PC-9 (cell line): Measurements from ENCODE around the gene CNTN4. TPM values are rescaled to one million over a fixed set of nuclear protein-coding genes. Genes with fewer than 3 reads are reported as not detected.

Experiments used
- BruUV-seq: library from RNA; stranded (reverse); fragments of 400-500 nt; replicated peaks from 2 replicates; lab custom pipeline; 2021; lab: Mats Ljungman, UMichigan
- CTCF ChIA-PET: fragments of 300-600 bp; sonication (Branson Sonifier 250); formaldehyde crosslinking; loops from one replicate; lab custom pipeline; 2022; ENCODE audit warnings: antibody characterized with exemption; lab: Charles Lee
- POLR2A ChIA-PET: fragments of 300-600 bp; sonication (Branson Sonifier 250); formaldehyde crosslinking; loops from one replicate; lab custom pipeline; 2022; ENCODE audit warnings: antibody characterized with exemption; ENCODE audit not compliant: unreplicated experiment; lab: Charles Lee
- DNase-seq, 2 experiments: peaks; one replicate each; pipeline versions ENCODE4 v3.0.0 to v3.0.0-alpha.2; 2015 to 2022; ENCODE audit warnings: mixed read lengths in 1 of 2
- H2AFZ ChIP-seq: fragments of 200-600 bp; sonication (generic); 2 replicates; pipeline ENCODE4 v1.8.1; 2017; ENCODE audit warnings: antibody characterized with exemption
- H3F3A ChIP-seq: fragments of 200-600 bp; sonication (generic); 2 replicates; pipeline ENCODE4 v1.8.1; 2017; ENCODE audit warnings: antibody characterized with exemption, mild to moderate bottlenecking, low read depth; ENCODE audit not compliant: insufficient read depth
- H3K27ac ChIP-seq: fragments of 200-600 bp; sonication (generic); 2 replicates; pipeline ENCODE4 v1.6.1; 2016; ENCODE audit warnings: mixed run types
- H3K27me3 ChIP-seq: fragments of 200-600 bp; sonication (generic); 2 replicates; pipeline ENCODE4 v1.6.1; 2016; ENCODE audit warnings: low read depth, mixed run types; ENCODE audit not compliant: insufficient read depth
- H3K36me3 ChIP-seq: fragments of 200-600 bp; sonication (generic); 2 replicates; pipeline ENCODE4 v1.6.1; 2016; ENCODE audit warnings: low read depth, mixed run types
- H3K4me1 ChIP-seq: fragments of 200-600 bp; sonication (generic); replicated peaks from 2 replicates; pipeline ENCODE4 v1.6.1; 2016; ENCODE audit warnings: mixed run types; ENCODE audit not compliant: insufficient read depth
- H3K4me2 ChIP-seq: fragments of 200-600 bp; sonication (generic); 2 replicates; pipeline ENCODE4 v1.6.1; 2017; ENCODE audit warnings: mixed run types
- H3K4me3 ChIP-seq: fragments of 200-600 bp; sonication (generic); 2 replicates; pipeline ENCODE4 v1.6.1; 2016; ENCODE audit warnings: mixed run types
- H3K79me2 ChIP-seq: fragments of 200-600 bp; sonication (generic); 2 replicates; pipeline ENCODE4 v1.6.1; 2017; ENCODE audit warnings: low read depth, mixed run types
- H3K9me2 ChIP-seq: fragments of 200-600 bp; sonication (generic); 2 replicates; pipeline ENCODE4 v1.8.1; 2017; ENCODE audit warnings: mild to moderate bottlenecking; ENCODE audit not compliant: insufficient read depth
- H3K9me3 ChIP-seq: fragments of 200-600 bp; sonication (generic); 2 replicates; pipeline ENCODE4 v1.8.1; 2016; ENCODE audit warnings: low read depth; ENCODE audit not compliant: insufficient read depth
- H4K20me1 ChIP-seq: fragments of 200-600 bp; sonication (generic); 2 replicates; pipeline ENCODE4 v1.8.1; 2017; ENCODE audit not compliant: insufficient read depth
- CTCF ChIP-seq: fragments of 200-600 bp; sonication (generic); conservative IDR thresholded peaks from 2 replicates; pipeline ENCODE4 v1.6.1; 2017; ENCODE audit warnings: mixed run types, antibody characterized with exemption, mild to moderate bottlenecking, moderate library complexity
- EZH2 ChIP-seq: fragments of 200-600 bp; sonication (generic); IDR thresholded peaks from 2 replicates; pipeline ENCODE4 v1.8.0; 2017; ENCODE audit warnings: antibody characterized with exemption, low read depth
- intact Hi-C: fragments of 100-400 bp; cut with micrococcal nuclease; formaldehyde crosslinking; loops from one replicate; pipeline ENCODE4 v1.10.0; 2022; ENCODE audit not compliant: unreplicated experiment
- total RNA-seq: library from RNA; stranded (reverse); gene quantifications from 2 replicates; pipeline ENCODE4 v1.2.3, GENCODE V29; 2021

The CNTN4 gene
- total RNA-seq, 1 experiment from 2014 or later, result not detected

DNA sequence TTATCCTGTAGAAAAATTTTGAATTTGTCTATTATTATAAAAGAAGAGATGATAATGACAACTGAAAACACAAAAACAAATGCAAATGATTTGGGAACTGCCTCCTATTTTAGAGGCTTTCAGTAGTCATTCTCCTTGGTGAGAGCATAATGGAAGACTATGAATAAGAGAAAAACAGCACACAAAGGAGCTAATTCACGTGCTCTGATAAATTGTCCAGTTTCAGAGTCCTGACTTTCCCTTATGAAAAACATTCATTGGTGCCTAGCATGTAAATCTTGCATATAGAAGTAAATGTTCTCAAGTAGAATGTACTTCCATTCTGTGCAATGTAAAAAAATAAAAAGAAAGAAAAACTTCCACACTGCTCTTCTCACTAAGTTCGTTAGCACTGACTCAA, 805.4 kb downstream of the CNTN4 start:
- no peak overlapping the region for H2AFZ ChIP-seq
- H3F3A ChIP-seq, result no peaks in the 10 kb centered on the region
- no peaks in the 10 kb centered on the region for H3K27me3 ChIP-seq
- ChIA-PET POLR2A (no interaction called here), CTCF (no interaction called here)
- H3K36me3 ChIP-seq, result no peaks in the 10 kb centered on the region
- intact Hi-C loops, result no loop called here
- no TSS peak for BruUV-seq
- no peaks in the 10 kb centered on the region for H3K9me3 ChIP-seq
- no peak overlapping the region for H3K27ac ChIP-seq
- no peak overlapping the region for H3K4me3 ChIP-seq
- no peaks in the 10 kb centered on the region for H3K79me2 ChIP-seq
- no peak overlapping the region for H3K4me2 ChIP-seq
- H3K4me1 ChIP-seq, result no peaks in the 10 kb centered on the region
- H4K20me1 ChIP-seq, result no peaks in the 10 kb centered on the region
- TF ChIP-seq EZH2 (no peak), CTCF (no peak)
- DNase-seq, result no peak
- H3K9me2 ChIP-seq, result no peaks in the 10 kb centered on the region

DNA sequence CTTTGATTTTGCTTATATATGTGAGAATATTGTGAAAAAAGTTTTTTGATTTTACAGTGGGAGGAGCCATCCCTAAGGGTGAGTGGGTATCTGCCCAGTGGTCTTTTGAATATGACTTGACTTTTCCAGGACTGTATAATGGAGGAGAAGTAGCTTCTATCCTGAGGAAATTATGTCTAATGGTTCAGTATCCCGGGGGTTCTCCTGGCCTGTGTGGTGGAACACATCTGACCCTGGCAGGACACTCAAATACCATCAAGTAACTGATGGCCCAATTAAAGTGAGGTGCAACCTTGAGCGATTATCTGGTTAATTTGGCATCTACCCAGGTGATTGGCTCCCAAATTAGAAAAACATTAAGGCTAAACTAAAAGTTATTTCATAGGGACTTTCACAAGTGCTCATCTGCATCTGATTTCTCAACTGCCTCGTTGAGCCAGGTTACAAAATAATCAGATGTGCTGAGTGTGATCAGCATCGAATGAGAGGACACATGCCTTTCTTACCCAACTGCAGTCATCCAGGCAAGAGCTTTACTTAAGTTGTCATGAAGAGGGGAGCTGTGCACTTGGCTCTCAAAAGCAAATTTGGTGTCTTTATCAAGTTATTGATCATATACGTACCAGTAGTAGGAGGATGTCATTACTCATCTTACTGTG, 810.2 kb downstream of the CNTN4 start:
- Histone ChIP-seq H3K79me2 (no peaks in the 10 kb centered on the region), H3K27me3 (no peaks in the 10 kb centered on the region), H3K4me1 (no peaks in the 10 kb centered on the region), H3K36me3 (no peaks in the 10 kb centered on the region), H2AFZ (no peak overlapping the region), H3K27ac (no peak overlapping the region), H3K9me3 (no peaks in the 10 kb centered on the region), H3F3A (no peaks in the 10 kb centered on the region), H3K9me2 (no peaks in the 10 kb centered on the region), H4K20me1 (no peaks in the 10 kb centered on the region), H3K4me3 (no peak overlapping the region), H3K4me2 (no peak overlapping the region)
- ChIA-PET POLR2A (no interaction called here), CTCF (no interaction called here)
- TF ChIP-seq CTCF, result no peak
- no peak for TF ChIP-seq EZH2
- no peak for DNase-seq
- no TSS peak for BruUV-seq
- intact Hi-C loops, result no loop called here

DNA sequence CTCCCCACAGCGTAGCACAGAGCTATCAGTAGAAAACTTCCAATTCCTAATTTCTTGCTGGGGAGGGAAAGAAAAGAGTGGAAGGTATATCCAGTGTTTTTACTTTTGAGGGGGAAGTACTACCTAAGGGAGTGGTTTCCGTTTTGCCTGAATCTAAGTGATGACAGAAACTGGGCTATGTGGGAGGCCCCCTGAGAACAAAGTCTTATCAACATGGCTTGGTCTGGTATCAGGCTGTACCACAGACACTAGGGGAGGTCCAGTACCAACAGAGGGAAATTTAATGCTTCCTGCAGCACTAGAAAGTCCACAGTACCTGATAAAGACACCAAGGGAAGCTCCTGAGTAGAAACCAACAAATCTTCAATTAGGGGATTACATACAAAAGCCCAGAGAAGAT, 812.3 kb downstream of the CNTN4 start:
- CTCF ChIA-PET, result no interaction called here
- Histone ChIP-seq H3K79me2 (no peaks in the 10 kb centered on the region), H3K4me1 (no peaks in the 10 kb centered on the region), H3K9me3 (no peaks in the 10 kb centered on the region), H4K20me1 (no peaks in the 10 kb centered on the region), H3K36me3 (no peaks in the 10 kb centered on the region), H3K4me2 (no peak overlapping the region), H2AFZ (no peak overlapping the region), H3K27me3 (no peaks in the 10 kb centered on the region), H3F3A (no peaks in the 10 kb centered on the region), H3K27ac (no peak overlapping the region), H3K9me2 (no peaks in the 10 kb centered on the region), H3K4me3 (no peak overlapping the region)
- intact Hi-C loops, result no loop called here
- POLR2A ChIA-PET, result no interaction called here
- no peak for DNase-seq
- BruUV-seq, result no TSS peak
- TF ChIP-seq CTCF (no peak), EZH2 (no peak)
